SK-N-SH (cell line): ENCODE data around the gene TTC32.

ENCODE experiments used
- EP300 ChIP-seq, 2 experiments: IDR thresholded peaks; 2 replicates each; pipeline versions ENCODE4 v1.4.0 to v1.6.1; 2012; ENCODE audit warnings: borderline replicate concordance in 1 of 2, low read depth in 1 of 2, low read length in 1 of 2
- TF ChIP-seq, protein P1 (sequence below): fragments of 200-600 bp; sonication (generic); IDR thresholded peaks from 2 replicates; pipeline ENCODE4 v1.6.1; 2017; ENCODE audit warnings: antibody characterized with exemption, mild to moderate bottlenecking, moderate library complexity

DNA sequence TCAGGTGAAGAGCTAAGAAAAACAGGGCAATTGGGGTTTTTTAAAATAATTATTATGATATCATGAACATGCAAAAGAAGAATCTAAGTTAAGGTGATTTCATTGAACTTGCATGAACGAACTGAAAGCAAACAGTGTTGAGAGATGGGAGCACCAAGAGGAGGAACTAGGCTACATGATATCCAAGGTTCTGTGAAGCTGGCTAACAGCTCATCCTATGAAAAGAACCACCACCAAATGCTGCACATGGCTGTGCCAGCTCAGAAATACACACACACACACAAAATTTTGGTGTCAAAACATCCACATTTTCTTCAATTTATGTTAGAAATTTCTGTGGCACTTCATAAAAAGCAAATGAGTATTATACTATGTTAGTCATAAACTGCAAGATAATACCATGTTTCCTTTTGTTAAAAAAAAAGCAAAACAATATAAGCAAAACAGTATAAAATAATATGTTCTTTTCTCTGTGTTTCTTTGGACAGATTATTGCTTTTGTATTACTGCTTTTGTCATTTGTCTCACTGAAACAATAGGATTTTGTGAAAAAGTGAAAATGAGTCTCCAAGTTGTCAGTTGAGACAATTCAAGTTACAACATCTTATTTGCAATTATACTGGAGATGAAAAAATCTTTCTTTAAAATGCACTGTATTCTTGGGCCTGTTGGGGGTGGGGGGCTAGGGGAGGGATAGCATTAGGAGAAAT lies 12.6 kb upstream of the TTC32 start:
- no peak for TF ChIP-seq EP300 (IDR thresholded peaks at IDR 0.05; ENCODE audit: borderline replicate concordance in 1 of 2, low read depth in 1 of 2, low read length in 1 of 2)
- TF ChIP-seq, protein P1, sequence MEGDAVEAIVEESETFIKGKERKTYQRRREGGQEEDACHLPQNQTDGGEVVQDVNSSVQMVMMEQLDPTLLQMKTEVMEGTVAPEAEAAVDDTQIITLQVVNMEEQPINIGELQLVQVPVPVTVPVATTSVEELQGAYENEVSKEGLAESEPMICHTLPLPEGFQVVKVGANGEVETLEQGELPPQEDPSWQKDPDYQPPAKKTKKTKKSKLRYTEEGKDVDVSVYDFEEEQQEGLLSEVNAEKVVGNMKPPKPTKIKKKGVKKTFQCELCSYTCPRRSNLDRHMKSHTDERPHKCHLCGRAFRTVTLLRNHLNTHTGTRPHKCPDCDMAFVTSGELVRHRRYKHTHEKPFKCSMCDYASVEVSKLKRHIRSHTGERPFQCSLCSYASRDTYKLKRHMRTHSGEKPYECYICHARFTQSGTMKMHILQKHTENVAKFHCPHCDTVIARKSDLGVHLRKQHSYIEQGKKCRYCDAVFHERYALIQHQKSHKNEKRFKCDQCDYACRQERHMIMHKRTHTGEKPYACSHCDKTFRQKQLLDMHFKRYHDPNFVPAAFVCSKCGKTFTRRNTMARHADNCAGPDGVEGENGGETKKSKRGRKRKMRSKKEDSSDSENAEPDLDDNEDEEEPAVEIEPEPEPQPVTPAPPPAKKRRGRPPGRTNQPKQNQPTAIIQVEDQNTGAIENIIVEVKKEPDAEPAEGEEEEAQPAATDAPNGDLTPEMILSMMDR, result no peak
